Measurements from ENCODE around the gene PSTPIP2.

GRCh38 chr18:45967007-45967706 lies 104.9 kb downstream of the PSTPIP2 start, which contains the start of gene EPG5:
- no peak for TF ChIP-seq CTCF (IDR thresholded peaks at IDR 0.05; ENCODE audit: poor library complexity, severe bottlenecking)
- TF ChIP-seq MXI1 (conservative IDR thresholded peaks at IDR 0.05; ENCODE audit: poor library complexity, severe bottlenecking), result peak; percentile 65
- peak; percentile 8 for TF ChIP-seq RAD21 (conservative IDR thresholded peaks at IDR 0.05)
- peak; percentile 77 for TF ChIP-seq POLR2AphosphoS5 (IDR thresholded peaks at IDR 0.05)
- TF ChIP-seq, protein P1, sequence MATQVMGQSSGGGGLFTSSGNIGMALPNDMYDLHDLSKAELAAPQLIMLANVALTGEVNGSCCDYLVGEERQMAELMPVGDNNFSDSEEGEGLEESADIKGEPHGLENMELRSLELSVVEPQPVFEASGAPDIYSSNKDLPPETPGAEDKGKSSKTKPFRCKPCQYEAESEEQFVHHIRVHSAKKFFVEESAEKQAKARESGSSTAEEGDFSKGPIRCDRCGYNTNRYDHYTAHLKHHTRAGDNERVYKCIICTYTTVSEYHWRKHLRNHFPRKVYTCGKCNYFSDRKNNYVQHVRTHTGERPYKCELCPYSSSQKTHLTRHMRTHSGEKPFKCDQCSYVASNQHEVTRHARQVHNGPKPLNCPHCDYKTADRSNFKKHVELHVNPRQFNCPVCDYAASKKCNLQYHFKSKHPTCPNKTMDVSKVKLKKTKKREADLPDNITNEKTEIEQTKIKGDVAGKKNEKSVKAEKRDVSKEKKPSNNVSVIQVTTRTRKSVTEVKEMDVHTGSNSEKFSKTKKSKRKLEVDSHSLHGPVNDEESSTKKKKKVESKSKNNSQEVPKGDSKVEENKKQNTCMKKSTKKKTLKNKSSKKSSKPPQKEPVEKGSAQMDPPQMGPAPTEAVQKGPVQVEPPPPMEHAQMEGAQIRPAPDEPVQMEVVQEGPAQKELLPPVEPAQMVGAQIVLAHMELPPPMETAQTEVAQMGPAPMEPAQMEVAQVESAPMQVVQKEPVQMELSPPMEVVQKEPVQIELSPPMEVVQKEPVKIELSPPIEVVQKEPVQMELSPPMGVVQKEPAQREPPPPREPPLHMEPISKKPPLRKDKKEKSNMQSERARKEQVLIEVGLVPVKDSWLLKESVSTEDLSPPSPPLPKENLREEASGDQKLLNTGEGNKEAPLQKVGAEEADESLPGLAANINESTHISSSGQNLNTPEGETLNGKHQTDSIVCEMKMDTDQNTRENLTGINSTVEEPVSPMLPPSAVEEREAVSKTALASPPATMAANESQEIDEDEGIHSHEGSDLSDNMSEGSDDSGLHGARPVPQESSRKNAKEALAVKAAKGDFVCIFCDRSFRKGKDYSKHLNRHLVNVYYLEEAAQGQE (IDR thresholded peaks at IDR 0.05; ENCODE audit: borderline replicate concordance), result no peak
- peak; percentile 71 for TF ChIP-seq TAF1 (IDR thresholded peaks at IDR 0.05; ENCODE audit: low read depth)
- no peak for TF ChIP-seq EZH2 (IDR thresholded peaks at IDR 0.05; ENCODE audit: borderline replicate concordance, insufficient read depth, low read length, poor library complexity, severe bottlenecking)
- TF ChIP-seq SMC3 (conservative IDR thresholded peaks at IDR 0.05; ENCODE audit: poor library complexity), result peak; percentile 28
